GM12878 (cell line): ENCODE results near the gene IGF1R. TPM values are rescaled to one million over a fixed set of nuclear protein-coding genes. Genes with fewer than 3 reads are reported as not detected.

Experiments used
- ATAC-seq: fragments of 200-7000 bp; cut with Tn5 transposase; 3 replicates; pipeline ENCODE4 v1.9.1; 2020; ENCODE audit warnings: mild to moderate bottlenecking, moderate library complexity
- BruUV-seq: library from RNA; stranded (reverse); fragments of 400-500 nt; replicated peaks from 2 replicates; lab custom pipeline; 2021; lab: Mats Ljungman, UMichigan
- CTCF ChIA-PET: fragments of 300-600 bp; sonication (Branson Sonifier 250); formaldehyde crosslinking; extraction: SDS; loops from one replicate; lab custom pipeline; 2021; ENCODE audit warnings: inconsistent platforms; lab: Yijun Ruan, JAX
- POLR2A ChIA-PET: fragments of 350-600 bp; formaldehyde crosslinking; extraction: SDS; loops from one replicate; lab custom pipeline; 2021; ENCODE audit warnings: inconsistent platforms; lab: Charles Lee
- RAD21 ChIA-PET: fragments of 300-600 bp; sonication (Branson Sonifier 250); formaldehyde crosslinking; loops from one replicate; lab custom pipeline; 2023; ENCODE audit warnings: antibody characterized with exemption; ENCODE audit not compliant: unreplicated experiment; lab: Charles Lee
- SMC1A ChIA-PET: fragments of 300-600 bp; sonication (Branson Sonifier 250); formaldehyde crosslinking; loops from one replicate; lab custom pipeline; 2023; ENCODE audit not compliant: unreplicated experiment, uncharacterized antibody; lab: Charles Lee
- DNase-seq: peaks from one replicate; pipeline ENCODE4 v3.0.0-alpha.2; 2011; ENCODE audit warnings: low read depth, low spot score
- FAIRE-seq: peaks from 3 replicates; lab custom pipeline; 2011; peaks lifted over from hg19 to GRCh38; lab: Jason Lieb, UNC
- H2AFZ ChIP-seq: 2 replicates; pipeline ENCODE4 v1.6.0; 2011; ENCODE audit warnings: low read depth, low read length, control low read depth; ENCODE audit not compliant: control insufficient read depth
- H3K27ac ChIP-seq: 2 replicates; pipeline ENCODE4 v1.5.1; 2011; ENCODE audit warnings: control low read depth; ENCODE audit not compliant: control insufficient read depth, insufficient read depth
- H3K27me3 ChIP-seq, 2 experiments: replicated peaks in 1 of 2; 2 replicates each; pipeline versions ENCODE4 v1.6.0 to v1.6.1; 2011; ENCODE audit warnings: low read length in 1 of 2; ENCODE audit not compliant: control insufficient read depth in 2 of 2, insufficient read depth in 2 of 2
- H3K36me3 ChIP-seq, 2 experiments: 2 replicates each; pipeline ENCODE4 v1.5.1; 2011; ENCODE audit warnings: low read length in 1 of 2; ENCODE audit not compliant: control insufficient read depth in 2 of 2, insufficient read depth in 2 of 2
- H3K4me1 ChIP-seq: 2 replicates; pipeline ENCODE4 v1.6.1; 2011; ENCODE audit warnings: mild to moderate bottlenecking, low read length, moderate library complexity, mixed read lengths; ENCODE audit not compliant: control insufficient read depth, insufficient read depth
- H3K4me2 ChIP-seq: 2 replicates; pipeline ENCODE4 v1.6.0; 2011; ENCODE audit warnings: control low read depth; ENCODE audit not compliant: control insufficient read depth, insufficient read depth
- H3K4me3 ChIP-seq: fragments of 200-600 bp; sonication (generic); 2 replicates; pipeline ENCODE4 v1.5.1; 2016
- H3K79me2 ChIP-seq: 2 replicates; pipeline ENCODE4 v1.6.0; 2011; ENCODE audit warnings: low read length; ENCODE audit not compliant: control insufficient read depth, insufficient read depth
- H3K9ac ChIP-seq: 2 replicates; pipeline ENCODE4 v1.8.0; 2011; ENCODE audit warnings: low read length, control low read depth, mixed read lengths; ENCODE audit not compliant: control insufficient read depth, insufficient read depth
- H3K9me3 ChIP-seq: replicated peaks from 3 replicates; pipeline ENCODE4 v1.5.1; 2011; ENCODE audit warnings: mild to moderate bottlenecking, low read length; ENCODE audit not compliant: control insufficient read depth, insufficient read depth
- H4K20me1 ChIP-seq: 2 replicates; pipeline ENCODE4 v1.6.0; 2011; ENCODE audit not compliant: control insufficient read depth, insufficient read depth
- BACH1 ChIP-seq: fragments of 450-650 bp; IDR thresholded peaks from 2 replicates; pipeline ENCODE4 v1.6.1; 2017; ENCODE audit warnings: mild to moderate bottlenecking, borderline replicate concordance
- BCLAF1 ChIP-seq: fragments of 450-650 bp; IDR thresholded peaks from 2 replicates; pipeline ENCODE4 v1.6.1; 2017; ENCODE audit warnings: antibody characterized with exemption, mild to moderate bottlenecking, moderate library complexity
- CHD4 ChIP-seq: fragments of 200-600 bp; sonication (generic); IDR thresholded peaks from 2 replicates; pipeline ENCODE4 v1.6.1; 2016; ENCODE audit warnings: mild to moderate bottlenecking
- CTCF ChIP-seq, 3 experiments: IDR thresholded peaks in 2 of 3; conservative IDR thresholded peaks in 1 of 3; 2 replicates each; pipeline ENCODE4 v1.5.1; 2011; ENCODE audit warnings: low read depth in 3 of 3, low read length in 3 of 3, mild to moderate bottlenecking in 3 of 3, control low read depth in 2 of 3, moderate library complexity in 2 of 3, inconsistent platforms in 1 of 3, mixed read lengths in 1 of 3; ENCODE audit not compliant: control insufficient read depth in 2 of 3, insufficient read depth in 1 of 3; ENCODE audit errors: extremely low read depth in 1 of 3
- ELK1 ChIP-seq: IDR thresholded peaks from 2 replicates; pipeline ENCODE4 v1.6.1; 2012; ENCODE audit warnings: low read depth, low read length, improper control_type of control experiment
- LARP7 ChIP-seq: fragments of 450-650 bp; IDR thresholded peaks from 2 replicates; pipeline ENCODE4 v1.6.1; 2017; ENCODE audit warnings: mild to moderate bottlenecking
- RAD21 ChIP-seq: IDR thresholded peaks from 2 replicates; pipeline ENCODE4 v1.6.1; 2011; ENCODE audit warnings: mild to moderate bottlenecking, low read depth, low read length, moderate library complexity; ENCODE audit not compliant: insufficient read depth
- SMC3 ChIP-seq: IDR thresholded peaks from 2 replicates; pipeline ENCODE4 v1.6.1; 2011; ENCODE audit warnings: low read length, improper control_type of control experiment, borderline replicate concordance
- SPI1 ChIP-seq: IDR thresholded peaks from 2 replicates; pipeline ENCODE4 v1.6.1; 2011; ENCODE audit warnings: low read depth, mild to moderate bottlenecking, low read length, moderate library complexity, borderline replicate concordance; ENCODE audit not compliant: insufficient read depth
- ZNF217 ChIP-seq: fragments of 450-650 bp; IDR thresholded peaks from 2 replicates; pipeline ENCODE4 v1.6.1; 2017; ENCODE audit warnings: antibody characterized with exemption, mild to moderate bottlenecking
- WGBS: methylation state at CpG from one replicate; pipeline ENCODE4 v1.1.6; 2016; ENCODE audit warnings: low lambda C conversion rate; ENCODE audit not compliant: insufficient replicate concordance, insufficient coverage; ENCODE audit errors: missing lambda C conversion rate; 5-methylcytosine and 5-hydroxymethylcytosine counted together
- in situ Hi-C: fragments of 300-500 bp; cut with MboI; formaldehyde crosslinking; loops from 9 replicates; pipeline ENCODE4 v1.14.3; 2018; ENCODE audit warnings: mixed read lengths
- intact Hi-C: fragments of 100-400 bp; cut with micrococcal nuclease; formaldehyde crosslinking; loops from one replicate; pipeline ENCODE4 v1.14.2; 2022; ENCODE audit not compliant: unreplicated experiment
- polyA plus RNA-seq, 11 experiments: library from polyadenylated mRNA; depleted of rRNA in 4 of 11; unstranded in 6 of 11; stranded (reverse) in 5 of 11; fragments of >200 nt; fragmentation: Nextera tagmentation in 4 of 11; fragmentation: Illumina TruSeq in 1 of 11; extraction: Ambion mirVana in 4 of 11; extraction: Trizol in 1 of 11; gene quantifications; 1 replicate in 1 of 11; 2 replicates in 10 of 11; pipeline versions ENCODE4 v1.2.1 to v1.2.3, GENCODE V29; 2011 to 2016; ENCODE audit warnings: inconsistent platforms in 2 of 11, missing spikeins in 2 of 11, low read depth in 1 of 11
- total RNA-seq, 4 experiments: library from RNA; depleted of rRNA in 3 of 4; stranded (reverse); fragments of >200 nt in 3 of 4; fragmentation: Illumina TruSeq in 1 of 4; extraction: Trizol in 1 of 4; gene quantifications; 2 replicates each; pipeline versions ENCODE4 v1.2.1 to v1.2.3, GENCODE V29; 2013 to 2021

Gene IGF1R
- total and polyA plus RNA-seq, 10 of the 15 experiments (the other 5 are each of a cell fraction or from before 2014, with no cell fraction given) = 0.03 to 2.7 (median 0.66) TPM

GRCh38 chr15:98845138-98845884 lies 197.0 kb downstream of the IGF1R start (continued):
- TF ChIP-seq BCLAF1 = no peak
- TF ChIP-seq, all 136 proteins: peak for 0

GRCh38 chr15:98850961-98851572 lies 202.7 kb downstream of the IGF1R start:
- FAIRE-seq (no peak), ATAC-seq (peak; percentile 73), DNase-seq (no peak)
- no peaks in the 10 kb centered on the region for H4K20me1 ChIP-seq
- H3K9me3 ChIP-seq = no peaks in the 10 kb centered on the region
- no peak overlapping the region for H3K27ac ChIP-seq
- H3K36me3 ChIP-seq = no peaks in the 10 kb centered on the region
- CTCF ChIA-PET = interaction anchor here (0.6 to 1.2 kb wide), 6 partner anchors 11 to 328 kb away, joined by 3 to 6 read pairs (median 4); no protein-coding TSS in a partner anchor
- H3K4me1 ChIP-seq = peaks cover 14% of the 10 kb centered on the region
- 24% methylated on average over 13 of the region's 15 CpGs for WGBS
- POLR2A ChIA-PET = no interaction called here
- RAD21 ChIA-PET = interaction anchor here (0.9 to 1.2 kb wide), 6 partner anchors 10 to 332 kb away, joined by 3 to 5 read pairs (median 4); no protein-coding TSS in a partner anchor
- SMC1A ChIA-PET = interaction anchor here (0.6 to 1.1 kb wide), 6 partner anchors 70 to 410 kb away, joined by 3 to 6 read pairs (median 3); partner anchors contain the start of gene IGF1R
- H2AFZ ChIP-seq = peak overlapping the region; percentile 10
- H3K27me3 ChIP-seq = no peaks in the 10 kb centered on the region
- intact Hi-C loops (no loop called here), in situ Hi-C loops (no loop called here)
- H3K9ac ChIP-seq = no peak overlapping the region
- no peaks in the 10 kb centered on the region for H3K79me2 ChIP-seq
- no peak overlapping the region for H3K4me2 ChIP-seq
- no TSS peak for BruUV-seq
- no peak overlapping the region for H3K4me3 ChIP-seq
- peak; percentile 13; the same call in 1 of the 2 replicates for TF ChIP-seq LARP7
- no peak for TF ChIP-seq BACH1
- peak; percentile 67 to 93 (median 81) for TF ChIP-seq CTCF (IDR thresholded peaks at IDR 0.05 in 2 of 3, conservative IDR thresholded peaks at IDR 0.05 in 1 of 3; ENCODE audit: control insufficient read depth in 2 of 3, extremely low read depth in 1 of 3, insufficient read depth in 1 of 3, low read depth in 3 of 3, low read length in 3 of 3)
- TF ChIP-seq RAD21 = peak; percentile 68
- 0 out of 2 replicates have a peak, but pooled peaks have one; percentile 22 for TF ChIP-seq ELK1
- TF ChIP-seq SPI1 = peak; percentile 7; the same call in 1 of the 2 replicates
- peak; percentile 63 for TF ChIP-seq SMC3
- TF ChIP-seq CHD4 = no peak
- no peak for TF ChIP-seq ZNF217
